Caco-2 (cell line): ENCODE results near the gene MACROD2. TPM values are rescaled to one million over a fixed set of nuclear protein-coding genes. Genes with fewer than 3 reads are reported as not detected.

Experiments
- BruUV-seq: library from RNA; stranded (reverse); fragments of 400-500 nt; replicated peaks from 2 replicates; lab custom pipeline; 2021; lab: Mats Ljungman, UMichigan
- CTCF ChIA-PET: fragments of 300-600 bp; sonication (Branson Sonifier 250); formaldehyde crosslinking; loops from one replicate; lab custom pipeline; 2022; ENCODE audit warnings: antibody characterized with exemption; lab: Charles Lee
- POLR2A ChIA-PET: fragments of 300-600 bp; sonication (Branson Sonifier 250); formaldehyde crosslinking; loops from one replicate; lab custom pipeline; 2022; ENCODE audit warnings: antibody characterized with exemption; lab: Charles Lee
- DNase-seq, 2 experiments: peaks; one replicate each; pipeline versions ENCODE4 v3.0.0 to v3.0.0-alpha.2; 2020 to 2022
- H3K27me3 ChIP-seq: replicated peaks from 2 replicates; pipeline ENCODE4 v1.6.0; 2011; ENCODE audit warnings: low read length; ENCODE audit not compliant: control insufficient read depth, insufficient read depth
- H3K36me3 ChIP-seq: 2 replicates; pipeline ENCODE4 v1.5.1; 2011; ENCODE audit warnings: low read length; ENCODE audit not compliant: control insufficient read depth, insufficient read depth
- H3K4me1 ChIP-seq: fragments of 250-450 bp; sonication (Bioruptor Pico); 2 replicates; pipeline ENCODE4 v1.5.1; 2020; ENCODE audit warnings: mild to moderate bottlenecking
- H3K4me3 ChIP-seq: 2 replicates; pipeline ENCODE4 v1.5.1; 2011; ENCODE audit warnings: low read depth, mild to moderate bottlenecking, control low read depth, low read length
- H3K9me3 ChIP-seq: fragments of 250-450 bp; sonication (Bioruptor Pico); 2 replicates; pipeline ENCODE4 v1.5.1; 2020; ENCODE audit warnings: mild to moderate bottlenecking, moderate library complexity
- H3K27ac Mint-ChIP-seq: one replicate; pipeline ENCODE4 v1.8.0; 2022; ENCODE audit warnings: mixed read lengths; ENCODE audit not compliant: unreplicated experiment
- H3K27me3 Mint-ChIP-seq: one replicate; pipeline ENCODE4 v1.8.0; 2022; ENCODE audit warnings: mixed read lengths; ENCODE audit not compliant: insufficient read depth, unreplicated experiment
- H3K36me3 Mint-ChIP-seq: one replicate; pipeline ENCODE4 v1.8.0; 2022; ENCODE audit warnings: mild to moderate bottlenecking, mixed read lengths; ENCODE audit not compliant: insufficient read depth, unreplicated experiment
- H3K4me1 Mint-ChIP-seq: one replicate; pipeline ENCODE4 v1.8.0; 2022; ENCODE audit warnings: low read depth, mixed read lengths; ENCODE audit not compliant: unreplicated experiment
- H3K4me3 Mint-ChIP-seq: one replicate; pipeline ENCODE4 v1.8.0; 2022; ENCODE audit warnings: mild to moderate bottlenecking, moderate library complexity, mixed read lengths; ENCODE audit not compliant: unreplicated experiment
- H3K9me3 Mint-ChIP-seq: one replicate; pipeline ENCODE4 v1.8.0; 2022; ENCODE audit warnings: mixed read lengths; ENCODE audit not compliant: unreplicated experiment
- CTCF ChIP-seq, 2 experiments: fragments of 200-600 bp in 1 of 2; IDR thresholded peaks; 1 replicate in 1 of 2; 2 replicates in 1 of 2; pipeline versions ENCODE4 v1.5.1 to v1.8.0; 2011 to 2022; ENCODE audit warnings: antibody characterized with exemption in 1 of 2, control low read depth in 1 of 2, inconsistent platforms in 1 of 2, low read depth in 1 of 2, low read length in 1 of 2, mild to moderate bottlenecking in 1 of 2, moderate library complexity in 1 of 2; ENCODE audit not compliant: insufficient read depth in 1 of 2, severe bottlenecking in 1 of 2, unreplicated experiment in 1 of 2
- intact Hi-C: fragments of 100-400 bp; cut with micrococcal nuclease; formaldehyde crosslinking; loops from one replicate; pipeline ENCODE4 v1.10.0; 2022; ENCODE audit not compliant: unreplicated experiment
- total RNA-seq: library from RNA; stranded (reverse); gene quantifications from 2 replicates; pipeline ENCODE4 v1.2.3, GENCODE V29; 2022

MACROD2 gene
- total RNA-seq, 1 experiment from 2014 or later: 6.4 TPM

GRCh38 chr20:14450256-14450655 is 454.9 kb downstream of the MACROD2 start:
- 0 out of 2 replicates have a peak, but pooled peaks cover 3% of the 10 kb centered on the region for H3K4me1 ChIP-seq
- Mint-ChIP-seq H3K36me3 (no peaks in the 10 kb centered on the region), H3K4me1 (peaks cover 19% of the 10 kb centered on the region), H3K9me3 (peaks cover 23% of the 10 kb centered on the region), H3K27me3 (no peaks in the 10 kb centered on the region), H3K4me3 (no peak overlapping the region), H3K27ac (peak overlapping the region; percentile 15)
- BruUV-seq: no TSS peak
- ChIA-PET CTCF (no interaction called here), POLR2A (no interaction called here)
- no peaks in the 10 kb centered on the region; the same call in 1 of the 2 replicates for H3K9me3 ChIP-seq
- intact Hi-C loops: no loop called here
- H3K4me3 ChIP-seq: no peak overlapping the region
- no peaks in the 10 kb centered on the region for H3K36me3 ChIP-seq
- DNase-seq: no peak
- H3K27me3 ChIP-seq: no peaks in the 10 kb centered on the region
- TF ChIP-seq CTCF (IDR thresholded peaks at IDR 0.05; ENCODE audit: insufficient read depth in 1 of 2, low read depth in 1 of 2, low read length in 1 of 2, severe bottlenecking in 1 of 2, unreplicated experiment in 1 of 2): no peak

GRCh38 chr20:14451458-14451857 is 456.1 kb downstream of the MACROD2 start:
- 0 out of 2 replicates have a peak, but pooled peaks cover 3% of the 10 kb centered on the region for H3K4me1 ChIP-seq
- ChIA-PET POLR2A (no interaction called here), CTCF (no interaction called here)
- Mint-ChIP-seq H3K4me3 (no peak overlapping the region), H3K36me3 (no peaks in the 10 kb centered on the region), H3K27me3 (no peaks in the 10 kb centered on the region), H3K27ac (no peak overlapping the region), H3K4me1 (peaks cover 19% of the 10 kb centered on the region), H3K9me3 (peaks cover 23% of the 10 kb centered on the region)
- BruUV-seq: no TSS peak
- H3K9me3 ChIP-seq: no peaks in the 10 kb centered on the region; the same call in 1 of the 2 replicates
- peak in 1 of 2 experiments; percentile 31 for DNase-seq
- H3K36me3 ChIP-seq: no peaks in the 10 kb centered on the region
- no peaks in the 10 kb centered on the region for H3K27me3 ChIP-seq
- TF ChIP-seq CTCF (IDR thresholded peaks at IDR 0.05; ENCODE audit: insufficient read depth in 1 of 2, low read depth in 1 of 2, low read length in 1 of 2, severe bottlenecking in 1 of 2, unreplicated experiment in 1 of 2): no peak
- intact Hi-C loops: no loop called here
- no peak overlapping the region for H3K4me3 ChIP-seq

GRCh38 chr20:14453259-14453658 is 457.9 kb downstream of the MACROD2 start:
- no peak for DNase-seq
- TF ChIP-seq CTCF (IDR thresholded peaks at IDR 0.05; ENCODE audit: insufficient read depth in 1 of 2, low read depth in 1 of 2, low read length in 1 of 2, severe bottlenecking in 1 of 2, unreplicated experiment in 1 of 2): no peak
- Mint-ChIP-seq H3K36me3 (no peaks in the 10 kb centered on the region), H3K9me3 (peaks cover 23% of the 10 kb centered on the region), H3K27me3 (no peaks in the 10 kb centered on the region), H3K4me3 (no peak overlapping the region), H3K4me1 (peaks cover 19% of the 10 kb centered on the region), H3K27ac (no peak overlapping the region)
- H3K36me3 ChIP-seq: no peaks in the 10 kb centered on the region
- no peak overlapping the region for H3K4me3 ChIP-seq
- H3K4me1 ChIP-seq: 0 out of 2 replicates have a peak, but pooled peaks cover 3% of the 10 kb centered on the region
- intact Hi-C loops: no loop called here
- no TSS peak for BruUV-seq
- H3K27me3 ChIP-seq: no peaks in the 10 kb centered on the region
- H3K9me3 ChIP-seq: no peaks in the 10 kb centered on the region; the same call in 1 of the 2 replicates
- POLR2A ChIA-PET: no interaction called here
- CTCF ChIA-PET: no interaction called here
